ENCODE data around the gene MYLK2. TPM values are rescaled to one million over a fixed set of nuclear protein-coding genes. Genes with fewer than 3 reads are reported as not detected.

Gene MYLK2
- total and polyA plus RNA-seq, 10 of the 15 experiments (the other 5 are each of a cell fraction or from before 2014, with no cell fraction given): 0.04 to 0.67 (median 0.18) TPM; not detected in 1

GRCh38 chr20:31840906-31841816 is 22.0 kb downstream of the MYLK2 start (continued):
- no peak for TF ChIP-seq E2F8 (IDR thresholded peaks at IDR 0.05; ENCODE audit: low read depth, partially characterized antibody)

- CTCF ChIA-PET: interaction anchor here (7.3 kb wide), 1 partner anchor 19 kb away, joined by 109 read pairs; the partner anchor contains the start of gene MYLK2
- 54% methylated on average over 8 of the region's 8 CpGs for WGBS (ENCODE audit: insufficient coverage, insufficient replicate concordance, low lambda C conversion rate, missing lambda C conversion rate)
- intact Hi-C loops (cut with micrococcal nuclease; ENCODE audit: unreplicated experiment): no loop called here
These were observed 22.8 kb downstream of the MYLK2 start for GRCh38 chr20:31841928-31842327.

More at GRCh38 chr20:31841928-31842327, 22.8 kb downstream of the MYLK2 start:
- no peaks in the 10 kb centered on the region for H4K20me1 ChIP-seq (ENCODE audit: control insufficient read depth, insufficient read depth)
- no TSS peak for BruUV-seq (replicated peaks)
- ATAC-seq (no peak), DNase-seq (ENCODE audit: low read depth, low spot score) (no peak), FAIRE-seq (no peak)
- POLR2A ChIA-PET: no interaction called here
- SMC1A ChIA-PET (ENCODE audit: uncharacterized antibody, unreplicated experiment): no interaction called here
- no peak overlapping the region for H3K4me2 ChIP-seq (ENCODE audit: control insufficient read depth, insufficient read depth)
- in situ Hi-C loops (cut with MboI): no loop called here
- H3K9me3 ChIP-seq (replicated peaks; ENCODE audit: control insufficient read depth, insufficient read depth, low read length): no peaks in the 10 kb centered on the region
- no peak overlapping the region for H3K4me3 ChIP-seq
- H2AFZ ChIP-seq (ENCODE audit: control insufficient read depth, low read depth, low read length): no peak overlapping the region
- no peaks in the 10 kb centered on the region for H3K79me2 ChIP-seq (ENCODE audit: control insufficient read depth, insufficient read depth, low read length)
- H3K4me1 ChIP-seq (ENCODE audit: control insufficient read depth, insufficient read depth, low read length): peaks cover 5% of the 10 kb centered on the region; the same call in 1 of the 2 replicates
- H3K27me3 ChIP-seq (replicated peaks in 1 of 2; ENCODE audit: control insufficient read depth in 2 of 2, insufficient read depth in 2 of 2, low read length in 1 of 2): no peaks in the 10 kb centered on the region
- no peaks in the 10 kb centered on the region for H3K36me3 ChIP-seq (ENCODE audit: control insufficient read depth in 2 of 2, insufficient read depth in 2 of 2, low read length in 1 of 2)
- no peak for TF ChIP-seq IRF4 (IDR thresholded peaks at IDR 0.05; ENCODE audit: low read depth, low read length)
- RAD21 ChIA-PET (ENCODE audit: unreplicated experiment): no interaction called here
- no peak overlapping the region for H3K27ac ChIP-seq (ENCODE audit: control insufficient read depth, insufficient read depth)
- H3K9ac ChIP-seq (ENCODE audit: control insufficient read depth, insufficient read depth, low read length): no peak overlapping the region

Data from GM12878 (cell line).